A673 (cell line): ENCODE measurements around the gene MEGF6.

Source experiments
- CTCF ChIP-seq: fragments of 300-800, 200-600 bp; sonication (generic); conservative IDR thresholded peaks from 2 replicates; pipeline ENCODE4 v1.5.1; 2017; ENCODE audit warnings: low read depth, mild to moderate bottlenecking, antibody characterized with exemption, low read length, moderate library complexity, mixed read lengths
- EZH2 ChIP-seq: fragments of 200-600 bp; sonication (generic); IDR thresholded peaks from 2 replicates; pipeline ENCODE4 v1.6.1; 2017; ENCODE audit warnings: borderline replicate concordance, low read depth, mild to moderate bottlenecking, mixed read lengths, antibody characterized with exemption, low read length; ENCODE audit not compliant: poor library complexity, severe bottlenecking

GRCh38 chr1:3451994-3452865 lies 159.1 kb downstream of the MEGF6 start:
- TF ChIP-seq CTCF = no peak
- no peak for TF ChIP-seq EZH2
